ENCODE data around the gene YAP1. TPM values are rescaled to one million over a fixed set of nuclear protein-coding genes. Genes with fewer than 3 reads are reported as not detected.

Gene YAP1
- total RNA-seq, 1 experiment from 2014 or later = 158 TPM

- H3K27me3 Mint-ChIP-seq (ENCODE audit: insufficient read depth, unreplicated experiment) = no peaks in the 10 kb centered on the region
- peaks cover 18% of the 10 kb centered on the region for H3K4me1 Mint-ChIP-seq (ENCODE audit: insufficient read depth, unreplicated experiment)
- ChIA-PET CTCF (interaction anchor here (0.7 to 1.4 kb wide), 3 partner anchors 44 to 416 kb away, joined by 3 to 6 read pairs (median 3); no protein-coding TSS in a partner anchor), POLR2A (no interaction called here)
- no peak for TF ChIP-seq CTCF (IDR thresholded peaks at IDR 0.05; ENCODE audit: unreplicated experiment)
- no peak overlapping the region for H3K4me3 Mint-ChIP-seq (ENCODE audit: unreplicated experiment)
- peak overlapping the region; percentile 4 for H3K27ac Mint-ChIP-seq (ENCODE audit: low read depth, unreplicated experiment)
- BruUV-seq (replicated peaks) = no TSS peak
- DNase-seq (ENCODE audit: unreplicated experiment) = no peak
- H3K9me3 Mint-ChIP-seq (ENCODE audit: unreplicated experiment) = no peaks in the 10 kb centered on the region
- no peaks in the 10 kb centered on the region for H3K36me3 Mint-ChIP-seq (ENCODE audit: insufficient read depth, unreplicated experiment)
- intact Hi-C loops (cut with micrococcal nuclease) = no loop called here
These were observed 166.5 kb downstream of the YAP1 start for GRCh38 chr11:102276783-102277182.

- Mint-ChIP-seq H3K9me3 (ENCODE audit: unreplicated experiment) (no peaks in the 10 kb centered on the region), H3K27ac (ENCODE audit: low read depth, unreplicated experiment) (peak overlapping the region; percentile 9), H3K4me1 (ENCODE audit: insufficient read depth, unreplicated experiment) (peaks cover 13% of the 10 kb centered on the region), H3K27me3 (ENCODE audit: insufficient read depth, unreplicated experiment) (no peaks in the 10 kb centered on the region), H3K4me3 (ENCODE audit: unreplicated experiment) (peak overlapping the region; percentile 58), H3K36me3 (ENCODE audit: insufficient read depth, unreplicated experiment) (no peaks in the 10 kb centered on the region)
- no peak for TF ChIP-seq CTCF (IDR thresholded peaks at IDR 0.05; ENCODE audit: unreplicated experiment)
- intact Hi-C loops (cut with micrococcal nuclease) = no loop called here
- POLR2A ChIA-PET = interaction anchor here (0.6 to 2.2 kb wide), 5 partner anchors 11 to 165 kb away, joined by 3 to 16 read pairs (median 3); no protein-coding TSS in a partner anchor
- peak; percentile 43 for DNase-seq (ENCODE audit: unreplicated experiment)
- no TSS peak for BruUV-seq (replicated peaks)
- CTCF ChIA-PET = interaction anchor here (0.6 to 2.4 kb wide), 9 partner anchors 9 to 419 kb away, joined by 3 to 21 read pairs (median 4); no protein-coding TSS in a partner anchor
These were observed 169.5 kb downstream of the YAP1 start for GRCh38 chr11:102279641-102280170.

- DNase-seq (ENCODE audit: unreplicated experiment) = no peak
- Mint-ChIP-seq H3K27me3 (ENCODE audit: insufficient read depth, unreplicated experiment) (no peaks in the 10 kb centered on the region), H3K4me3 (ENCODE audit: unreplicated experiment) (no peak overlapping the region), H3K27ac (ENCODE audit: low read depth, unreplicated experiment) (no peak overlapping the region), H3K4me1 (ENCODE audit: insufficient read depth, unreplicated experiment) (peaks cover 13% of the 10 kb centered on the region), H3K9me3 (ENCODE audit: unreplicated experiment) (no peaks in the 10 kb centered on the region), H3K36me3 (ENCODE audit: insufficient read depth, unreplicated experiment) (no peaks in the 10 kb centered on the region)
- no peak for TF ChIP-seq CTCF (IDR thresholded peaks at IDR 0.05; ENCODE audit: unreplicated experiment)
- intact Hi-C loops (cut with micrococcal nuclease) = no loop called here
- BruUV-seq (replicated peaks) = no TSS peak
- CTCF ChIA-PET = interaction anchor here (0.7 to 2.4 kb wide), 6 partner anchors 8 to 420 kb away, joined by 3 to 21 read pairs (median 7); no protein-coding TSS in a partner anchor
- POLR2A ChIA-PET = interaction anchor here (1.2 to 2.2 kb wide), 4 partner anchors 10 to 67 kb away, joined by 3 to 16 read pairs (median 4); no protein-coding TSS in a partner anchor
These were observed 170.1 kb downstream of the YAP1 start for GRCh38 chr11:102280245-102280833.

Other genes with a start within 250 kb of the YAP1 start
- 3.1 and 4.3 TPM in 2 replicates for gene CEP126, start 195.4 kb upstream of the YAP1 start, total RNA-seq (2022)
- not detected in 2 replicates for gene ANGPTL5, start 193.9 kb upstream of the YAP1 start, total RNA-seq (2022)
- gene CFAP300, start 63.0 kb upstream of the YAP1 start, total RNA-seq (2022) = 8.0 and 12.9 TPM in 2 replicates
- gene BIRC3, start 207.0 kb downstream of the YAP1 start, total RNA-seq (2022) = 91.6 and 124 TPM in 2 replicates
- gene BIRC2, start 236.8 kb downstream of the YAP1 start, total RNA-seq (2022) = 46.2 and 50.0 TPM in 2 replicates

Measured in MCF 10A (cell line).